H1 (cell line): ENCODE results near the gene S1PR3. TPM values are rescaled to one million over a fixed set of nuclear protein-coding genes. Genes with fewer than 3 reads are reported as not detected.

Experiments used
- USF2 ChIP-seq: IDR thresholded peaks from 2 replicates; pipeline ENCODE4 v1.6.1; 2011; ENCODE audit warnings: low read length, improper control_type of control experiment
- polyA plus RNA-seq, 7 experiments: library from polyadenylated mRNA; depleted of rRNA in 3 of 7; stranded (reverse) in 5 of 7; unstranded in 2 of 7; fragments of >200 nt in 5 of 7; fragments of 200-250 nt in 2 of 7; gene quantifications; 1 replicate in 5 of 7; 2 replicates in 1 of 7; 4 replicates in 1 of 7; pipeline versions ENCODE4 v1.2.1 to v1.2.3, GENCODE V29; 2011 to 2013; ENCODE audit warnings: missing spikeins in 2 of 7, mixed read lengths in 2 of 7
- total RNA-seq: library from RNA; stranded (reverse); fragmentation: NEBNext Ultra II Directional; extraction: Animal tissue kit (Norgen Biotek cat#: 25700); gene quantifications from 2 replicates; pipeline ENCODE4 v1.2.1, GENCODE V29; 2021
- TF ChIP-seq, protein P1 (sequence below): IDR thresholded peaks from 2 replicates; pipeline ENCODE4 v1.6.1; 2012; ENCODE audit warnings: low read length, inconsistent platforms

Gene S1PR3
- total and polyA plus RNA-seq, 2 of the 8 experiments (the other 6 are each of a cell fraction or from before 2014, with no cell fraction given), result 3.7 to 6.4 TPM

GRCh38 chr9:88996921-88997235 is 5.6 kb downstream of the S1PR3 start (continued):
- TF ChIP-seq, protein P1, sequence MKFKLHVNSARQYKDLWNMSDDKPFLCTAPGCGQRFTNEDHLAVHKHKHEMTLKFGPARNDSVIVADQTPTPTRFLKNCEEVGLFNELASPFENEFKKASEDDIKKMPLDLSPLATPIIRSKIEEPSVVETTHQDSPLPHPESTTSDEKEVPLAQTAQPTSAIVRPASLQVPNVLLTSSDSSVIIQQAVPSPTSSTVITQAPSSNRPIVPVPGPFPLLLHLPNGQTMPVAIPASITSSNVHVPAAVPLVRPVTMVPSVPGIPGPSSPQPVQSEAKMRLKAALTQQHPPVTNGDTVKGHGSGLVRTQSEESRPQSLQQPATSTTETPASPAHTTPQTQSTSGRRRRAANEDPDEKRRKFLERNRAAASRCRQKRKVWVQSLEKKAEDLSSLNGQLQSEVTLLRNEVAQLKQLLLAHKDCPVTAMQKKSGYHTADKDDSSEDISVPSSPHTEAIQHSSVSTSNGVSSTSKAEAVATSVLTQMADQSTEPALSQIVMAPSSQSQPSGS, result no peak
- no peak for TF ChIP-seq USF2
- TF ChIP-seq, all 59 proteins: peak for 0
